COR-L47 (cell line): ENCODE measurements around the gene SLC35F3.
"Not testable (repeated sequence)": the region's sequence is repeated elsewhere in the genome, so short reads cannot be mapped to it uniquely, and the experiment has no call there.

Experiments
- DNase-seq: peaks from one replicate; lab custom pipeline; 2025; lab: John Stamatoyannopoulos, UW

Gene SLC35F3

GRCh38 chr1:234289538-234290305 is 385.2 kb downstream of the SLC35F3 start:
- DNase-seq = no peak

DNA sequence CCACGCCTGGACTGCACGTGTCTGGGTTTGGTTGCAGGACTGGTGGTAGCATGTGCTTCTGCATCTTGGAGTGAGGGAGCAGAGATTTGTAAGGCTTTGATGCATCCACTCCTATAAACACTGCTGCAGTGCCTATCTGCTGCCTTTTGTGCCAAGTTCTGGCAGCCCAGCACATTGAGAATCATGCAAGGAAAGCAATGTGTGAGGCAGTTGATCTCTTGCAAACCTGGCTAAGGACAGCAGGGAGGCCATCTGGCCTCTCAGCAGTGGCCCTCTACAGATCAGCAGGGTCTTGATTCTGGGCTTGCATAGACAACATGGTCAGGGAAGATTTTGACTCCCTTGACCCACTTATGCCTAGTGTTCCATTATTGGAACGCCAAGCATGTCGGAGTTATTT is 387.5 kb downstream of the SLC35F3 start:
- no peak for DNase-seq

GRCh38 chr1:234292548-234292947 is 388.1 kb downstream of the SLC35F3 start:
- DNase-seq = no peak

- no peak for DNase-seq
Measured at GRCh38 chr1:234294109-234294817, 389.8 kb downstream of the SLC35F3 start.

DNA sequence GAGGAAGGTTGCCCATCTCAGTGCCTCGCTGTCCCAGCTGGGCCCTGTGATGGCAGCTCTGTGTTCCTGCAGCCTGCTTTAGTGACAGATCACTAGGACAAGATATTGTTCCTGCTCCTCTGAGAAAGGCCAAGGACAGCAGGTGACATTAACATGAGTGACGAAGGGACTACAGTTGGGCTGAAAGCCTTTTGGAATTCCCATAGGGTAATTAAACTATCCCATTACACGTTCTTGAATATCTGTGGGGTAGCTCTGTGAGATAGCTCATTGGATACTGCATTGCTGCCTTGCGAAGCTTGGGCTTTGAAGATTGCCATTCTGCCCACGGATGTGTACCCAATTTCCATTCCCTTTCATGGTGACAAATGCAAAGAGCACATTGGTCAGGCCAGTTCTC is 390.6 kb downstream of the SLC35F3 start:
- no peak for DNase-seq

GRCh38 chr1:234295626-234296025 is 391.1 kb downstream of the SLC35F3 start:
- no peak for DNase-seq

- DNase-seq = no peak
Measured at GRCh38 chr1:234296496-234296895, 392.0 kb downstream of the SLC35F3 start.

DNA sequence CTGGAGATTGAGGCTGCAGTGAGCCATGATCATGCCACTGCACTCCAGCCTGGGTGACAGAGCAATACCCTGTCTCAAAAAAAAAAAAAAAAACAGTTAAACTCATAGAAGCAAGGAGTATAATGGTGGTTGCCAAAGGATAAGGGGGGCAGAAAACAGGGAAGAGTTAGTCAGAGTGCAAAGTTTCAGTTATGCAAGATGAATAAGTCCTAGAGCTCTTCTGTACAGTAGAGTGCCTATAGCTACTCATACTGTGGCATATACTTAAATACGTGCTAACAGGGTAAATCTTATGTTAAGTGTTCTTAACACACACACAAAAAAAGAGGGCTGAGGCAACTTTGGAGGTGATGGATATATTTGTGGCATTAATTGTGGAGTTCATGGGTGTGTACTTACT is 393.2 kb downstream of the SLC35F3 start:
- no peak for DNase-seq

DNA sequence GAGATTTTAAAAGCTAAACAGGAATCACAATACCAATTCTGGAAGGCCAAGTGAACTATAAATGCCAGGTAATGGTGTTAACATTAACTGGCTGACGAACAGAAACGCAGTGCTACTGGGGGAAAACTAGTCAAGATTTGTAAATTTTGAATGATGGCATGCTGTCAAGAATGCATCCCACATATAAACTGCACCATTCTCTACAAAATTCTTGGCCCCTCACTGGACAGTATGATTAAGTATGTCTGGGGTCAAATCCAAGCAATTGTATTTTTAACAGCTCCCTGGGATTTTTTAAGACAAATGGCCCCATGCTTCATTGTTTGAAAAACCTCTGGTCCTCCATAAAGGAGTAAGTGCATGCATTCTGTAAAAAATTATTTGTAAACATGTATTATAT is 395.6 kb downstream of the SLC35F3 start:
- DNase-seq = no peak

- DNase-seq = not testable (repeated sequence)
Measured at GRCh38 chr1:234301663-234302062, 397.2 kb downstream of the SLC35F3 start.

GRCh38 chr1:234302354-234302962 is 398.0 kb downstream of the SLC35F3 start:
- no peak for DNase-seq

- DNase-seq = no peak
Measured at GRCh38 chr1:234303231-234303630, 398.8 kb downstream of the SLC35F3 start.

DNA sequence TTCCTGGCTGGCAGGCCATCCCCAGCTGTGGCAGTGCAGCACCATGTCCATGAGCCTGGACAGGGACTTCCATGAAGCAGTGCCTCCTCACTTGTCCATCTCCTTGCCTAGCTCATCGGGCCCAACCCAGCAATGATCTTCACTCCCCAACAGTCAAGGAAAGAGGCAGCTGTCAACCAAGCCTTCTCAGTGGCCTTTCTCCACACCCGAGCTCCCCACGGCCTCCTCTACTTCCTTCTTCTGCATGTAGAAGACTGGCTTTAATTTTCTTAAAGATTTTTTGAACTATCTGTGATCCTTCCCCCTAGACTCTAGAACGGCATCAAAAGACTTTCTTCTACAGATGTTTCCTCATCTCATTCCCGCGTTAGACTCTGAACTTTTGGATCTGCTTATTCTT is 403.2 kb downstream of the SLC35F3 start:
- no peak for DNase-seq

DNA sequence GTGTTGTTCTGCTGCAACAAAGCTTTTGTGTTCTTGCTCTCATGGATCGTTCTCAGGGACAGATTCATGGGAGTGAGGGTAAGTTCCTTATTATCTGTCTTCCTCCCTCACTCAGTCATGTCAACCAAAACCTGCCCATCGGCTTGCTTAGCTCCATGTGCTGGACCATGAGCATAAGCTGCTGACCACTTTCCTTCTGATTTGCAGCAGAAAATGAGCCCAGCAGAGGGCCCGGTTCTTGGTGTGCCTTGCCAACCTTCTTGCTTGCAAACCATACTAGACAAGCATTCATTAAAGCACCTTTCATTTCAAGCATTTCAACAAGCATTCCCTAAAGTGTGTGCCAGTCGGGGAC is 404.7 kb downstream of the SLC35F3 start:
- no peak for DNase-seq

GRCh38 chr1:234309598-234310459 is 405.4 kb downstream of the SLC35F3 start:
- DNase-seq = peak; percentile 73

- no peak for DNase-seq
Measured at GRCh38 chr1:234310460-234310817, 406.0 kb downstream of the SLC35F3 start.

GRCh38 chr1:234311414-234311813 is 406.9 kb downstream of the SLC35F3 start:
- DNase-seq = no peak

DNA sequence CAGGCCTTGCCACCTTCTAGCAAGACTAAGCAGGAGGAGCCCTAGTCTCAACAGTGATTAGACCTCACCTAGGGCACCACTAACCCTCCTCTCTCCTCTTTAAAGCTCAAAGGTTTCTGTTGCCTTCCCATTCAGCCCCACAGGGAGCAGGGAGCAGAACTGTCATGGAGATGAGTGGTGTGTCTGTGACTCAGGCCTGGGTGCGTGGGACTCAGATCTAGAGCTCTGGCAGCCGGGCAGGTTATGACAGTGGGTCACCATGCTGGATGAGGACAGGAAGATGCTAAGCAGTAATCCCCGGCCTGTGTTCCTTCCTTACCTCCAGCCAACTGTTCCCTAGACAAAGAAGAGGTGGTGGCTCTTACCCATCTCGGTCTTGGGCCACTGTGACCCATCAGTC is 408.7 kb downstream of the SLC35F3 start:
- DNase-seq = no peak

DNA sequence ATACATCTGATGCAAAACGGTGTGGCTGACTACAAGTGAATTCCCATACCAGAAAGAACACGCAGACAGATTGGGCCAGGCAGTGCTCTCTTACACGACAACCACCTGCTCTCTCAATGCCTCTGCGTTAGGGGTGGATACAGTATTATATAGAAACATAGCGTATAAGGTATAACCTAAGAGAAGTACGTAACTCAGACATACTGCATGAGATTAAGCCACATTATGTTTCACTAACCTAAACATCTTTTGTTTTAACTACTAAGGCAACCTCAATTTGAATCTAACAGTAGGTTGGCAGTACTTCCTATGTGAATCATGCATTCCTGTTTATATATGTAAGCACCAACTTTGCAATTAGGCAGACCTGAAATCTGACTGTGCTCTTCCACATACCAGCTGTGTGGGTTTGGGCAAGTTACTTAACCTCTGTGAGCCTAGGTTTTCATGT is 410.6 kb downstream of the SLC35F3 start:
- DNase-seq = no peak

- no peak for DNase-seq
Measured at GRCh38 chr1:234315588-234315987, 411.1 kb downstream of the SLC35F3 start.

- DNase-seq = no peak
Measured at GRCh38 chr1:234316486-234316885, 412.0 kb downstream of the SLC35F3 start.

DNA sequence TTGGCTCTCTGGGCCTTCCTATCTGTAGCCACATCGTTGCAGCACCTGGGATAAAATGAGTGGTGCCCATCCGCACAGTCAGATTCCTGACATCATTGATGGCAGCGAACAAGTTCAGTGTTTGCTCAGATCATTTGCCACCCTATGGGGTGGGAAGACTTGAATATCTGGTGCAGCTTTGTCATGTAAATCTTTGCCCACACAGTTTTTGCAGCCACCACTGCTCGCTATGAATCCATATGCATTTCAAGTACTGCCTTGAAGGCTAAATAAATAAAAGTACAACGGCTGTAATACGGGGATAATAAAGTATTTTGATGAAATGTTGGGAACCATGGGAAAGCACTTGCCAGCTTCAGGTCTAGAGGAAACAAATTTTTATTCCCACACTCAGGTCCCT is 412.5 kb downstream of the SLC35F3 start:
- peak; percentile 55 for DNase-seq
